Esophagus muscularis mucosa (tissue), 4 donors: Measurements from ENCODE around the gene DNAJB5.

Experiments
- EP300 ChIP-seq: sonication (generic); formaldehyde crosslinking; IDR thresholded peaks from one replicate; pipeline ENCODE4 v1.6.1; 2017; ENCODE audit warnings: antibody characterized with exemption
- POLR2A ChIP-seq: fragments of 450-650 bp; IDR thresholded peaks from one replicate; pipeline ENCODE4 v1.6.1; 2017; ENCODE audit warnings: antibody characterized with exemption, moderate library complexity, mild to moderate bottlenecking, low read depth
- POLR2AphosphoS5 ChIP-seq, 2 donors: sonication (generic); formaldehyde crosslinking; IDR thresholded peaks; one replicate each; pipeline ENCODE4 v1.6.1; 2017; ENCODE audit warnings: antibody characterized with exemption in 2 of 2
- TF ChIP-seq, protein P1 (sequence below), 3 experiments: fragments of 200-600 bp in 2 of 3; fragments of 450-650 bp in 1 of 3; sonication (generic) in 2 of 3; IDR thresholded peaks; one replicate each; pipeline ENCODE4 v1.5.1; 2017 to 2019; ENCODE audit warnings: antibody characterized with exemption in 3 of 3, mild to moderate bottlenecking in 2 of 3, moderate library complexity in 1 of 3

GRCh38 chr9:35001285-35001677 is 11.7 kb downstream of the DNAJB5 start:
- TF ChIP-seq, protein P1, sequence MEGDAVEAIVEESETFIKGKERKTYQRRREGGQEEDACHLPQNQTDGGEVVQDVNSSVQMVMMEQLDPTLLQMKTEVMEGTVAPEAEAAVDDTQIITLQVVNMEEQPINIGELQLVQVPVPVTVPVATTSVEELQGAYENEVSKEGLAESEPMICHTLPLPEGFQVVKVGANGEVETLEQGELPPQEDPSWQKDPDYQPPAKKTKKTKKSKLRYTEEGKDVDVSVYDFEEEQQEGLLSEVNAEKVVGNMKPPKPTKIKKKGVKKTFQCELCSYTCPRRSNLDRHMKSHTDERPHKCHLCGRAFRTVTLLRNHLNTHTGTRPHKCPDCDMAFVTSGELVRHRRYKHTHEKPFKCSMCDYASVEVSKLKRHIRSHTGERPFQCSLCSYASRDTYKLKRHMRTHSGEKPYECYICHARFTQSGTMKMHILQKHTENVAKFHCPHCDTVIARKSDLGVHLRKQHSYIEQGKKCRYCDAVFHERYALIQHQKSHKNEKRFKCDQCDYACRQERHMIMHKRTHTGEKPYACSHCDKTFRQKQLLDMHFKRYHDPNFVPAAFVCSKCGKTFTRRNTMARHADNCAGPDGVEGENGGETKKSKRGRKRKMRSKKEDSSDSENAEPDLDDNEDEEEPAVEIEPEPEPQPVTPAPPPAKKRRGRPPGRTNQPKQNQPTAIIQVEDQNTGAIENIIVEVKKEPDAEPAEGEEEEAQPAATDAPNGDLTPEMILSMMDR (IDR thresholded peaks at IDR 0.05): no peak
- TF ChIP-seq POLR2A (no peak), POLR2AphosphoS5 (IDR thresholded peaks at IDR 0.05) (no peak), EP300 (no peak)
